ENCODE data around the gene GREB1.

- TF ChIP-seq EP300 (IDR thresholded peaks at IDR 0.05; ENCODE audit: low read depth) = no peak
- TF ChIP-seq, protein P1, sequence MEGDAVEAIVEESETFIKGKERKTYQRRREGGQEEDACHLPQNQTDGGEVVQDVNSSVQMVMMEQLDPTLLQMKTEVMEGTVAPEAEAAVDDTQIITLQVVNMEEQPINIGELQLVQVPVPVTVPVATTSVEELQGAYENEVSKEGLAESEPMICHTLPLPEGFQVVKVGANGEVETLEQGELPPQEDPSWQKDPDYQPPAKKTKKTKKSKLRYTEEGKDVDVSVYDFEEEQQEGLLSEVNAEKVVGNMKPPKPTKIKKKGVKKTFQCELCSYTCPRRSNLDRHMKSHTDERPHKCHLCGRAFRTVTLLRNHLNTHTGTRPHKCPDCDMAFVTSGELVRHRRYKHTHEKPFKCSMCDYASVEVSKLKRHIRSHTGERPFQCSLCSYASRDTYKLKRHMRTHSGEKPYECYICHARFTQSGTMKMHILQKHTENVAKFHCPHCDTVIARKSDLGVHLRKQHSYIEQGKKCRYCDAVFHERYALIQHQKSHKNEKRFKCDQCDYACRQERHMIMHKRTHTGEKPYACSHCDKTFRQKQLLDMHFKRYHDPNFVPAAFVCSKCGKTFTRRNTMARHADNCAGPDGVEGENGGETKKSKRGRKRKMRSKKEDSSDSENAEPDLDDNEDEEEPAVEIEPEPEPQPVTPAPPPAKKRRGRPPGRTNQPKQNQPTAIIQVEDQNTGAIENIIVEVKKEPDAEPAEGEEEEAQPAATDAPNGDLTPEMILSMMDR (IDR thresholded peaks at IDR 0.05) = no peak
- no peak for TF ChIP-seq POLR2AphosphoS5 (IDR thresholded peaks at IDR 0.05)
These were observed 1.1 kb downstream of the GREB1 start for GRCh38 chr2:11534746-11535484.
